GM21737 (cell line): ENCODE data around the gene ZNF48.
"Not testable (repeated sequence)": the region's sequence is repeated elsewhere in the genome, so short reads cannot be mapped to it uniquely, and the experiment has no call there.

Experiments used
- ATAC-seq: cut with Tn5 transposase; IDR thresholded peaks from one replicate; pipeline ENCODE4 v1.9.1; 2021; ENCODE audit warnings: mild to moderate bottlenecking, moderate library complexity; ENCODE audit not compliant: unreplicated experiment

The ZNF48 gene

DNA sequence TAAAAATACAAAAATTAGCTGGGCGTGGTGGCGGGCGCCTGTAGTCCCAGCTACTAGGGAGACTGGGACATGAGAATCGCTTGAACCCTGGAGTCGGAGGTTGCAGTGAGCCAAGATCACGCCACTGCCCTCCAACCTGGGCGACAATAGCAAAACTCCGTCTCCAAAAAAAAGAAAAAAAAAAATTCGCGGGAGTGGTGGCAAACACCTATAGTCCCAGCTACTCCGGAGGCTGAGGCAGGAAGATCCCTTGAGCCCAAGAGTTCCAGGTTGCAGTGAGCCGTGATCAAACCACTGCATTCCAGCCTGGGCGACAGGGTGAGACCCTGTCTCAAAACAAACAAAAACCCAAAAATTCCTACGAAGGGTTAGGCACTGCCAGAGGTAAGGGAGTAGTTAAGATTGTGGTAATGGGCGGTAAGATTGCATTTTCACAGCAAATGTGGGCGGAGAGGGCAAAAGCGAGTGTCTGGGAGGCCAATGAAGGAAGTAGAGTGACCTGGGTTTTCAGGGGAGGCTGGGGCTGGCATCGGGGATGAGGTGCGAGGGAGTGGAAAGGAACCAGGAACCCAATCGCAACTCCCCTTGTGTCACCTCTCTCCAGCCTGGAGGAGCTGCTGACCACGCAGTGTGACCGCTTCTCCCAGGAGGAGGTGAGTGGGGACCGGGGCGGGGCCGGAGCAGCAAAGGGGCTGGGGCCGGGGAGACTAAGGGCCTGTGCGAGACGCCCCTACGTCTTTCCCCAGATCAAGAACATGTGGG lies 18.0 kb upstream of the ZNF48 start:
- no peak for ATAC-seq

DNA sequence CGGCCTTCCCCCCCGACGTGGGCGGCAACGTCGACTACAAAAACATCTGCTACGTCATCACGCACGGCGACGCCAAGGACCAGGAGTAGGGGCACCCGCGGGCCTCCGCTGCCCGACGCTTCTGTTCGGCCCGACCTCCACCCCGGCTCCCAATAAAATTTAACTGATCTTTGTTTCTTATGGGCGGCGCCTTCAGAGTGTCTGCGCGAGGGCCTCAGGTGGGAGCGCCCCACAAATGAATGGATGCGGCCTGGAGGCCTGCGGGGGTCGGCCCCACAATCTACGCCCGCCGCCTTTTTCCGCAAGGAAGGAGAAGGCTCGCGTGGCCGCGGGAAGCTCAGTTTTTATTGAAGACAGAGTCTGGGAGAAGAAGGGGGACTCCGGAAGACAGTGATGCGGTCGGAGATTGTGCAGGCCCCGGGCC lies 17.4 kb upstream of the ZNF48 start:
- ATAC-seq: peak; percentile 31

DNA sequence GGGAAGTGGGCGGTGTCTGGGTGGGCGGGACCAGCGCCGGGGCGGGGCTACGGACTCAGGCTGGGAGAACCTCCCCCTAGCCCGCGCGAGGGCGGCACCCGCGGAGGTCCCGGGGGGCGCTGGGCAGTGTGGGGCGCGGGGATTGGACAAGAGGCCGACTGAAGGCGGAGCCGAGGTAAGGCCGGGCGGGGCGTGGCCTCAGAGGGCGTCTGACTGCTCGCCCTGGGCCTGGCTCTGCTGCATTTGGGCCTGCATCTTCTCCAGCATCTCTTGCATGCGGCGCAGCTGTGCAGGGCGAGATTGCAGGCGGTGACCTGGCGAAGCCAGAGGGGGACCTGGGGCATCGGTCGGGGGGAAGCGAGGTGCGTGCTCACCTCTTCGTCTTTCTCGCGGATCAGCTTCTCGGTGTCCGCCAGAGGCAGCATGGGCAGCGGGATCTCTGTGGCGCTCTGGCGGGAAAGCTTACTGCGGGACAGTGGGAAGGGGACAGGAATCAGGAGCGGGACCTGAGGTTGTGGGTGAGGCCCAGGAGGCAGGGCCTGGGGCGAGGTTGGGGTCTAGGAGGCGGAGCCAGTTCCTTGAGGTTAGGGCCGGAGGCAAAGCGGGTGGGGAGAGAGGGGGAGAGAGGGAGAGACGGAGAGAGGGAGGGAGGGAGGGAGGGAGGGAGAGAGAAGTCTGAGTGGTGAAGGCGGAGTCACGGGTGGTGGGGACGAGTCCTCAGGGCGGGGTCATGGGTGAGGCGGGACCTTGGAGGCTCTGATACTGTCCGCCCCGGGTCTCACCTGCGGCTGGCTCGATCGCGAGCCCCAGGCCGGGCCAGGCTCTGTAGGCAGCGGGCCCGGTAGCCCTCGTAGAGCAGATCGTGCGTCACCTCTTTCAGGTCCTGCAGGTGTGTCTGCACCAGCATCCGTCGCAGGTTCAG lies 16.7 kb upstream of the ZNF48 start:
- ATAC-seq: peak; percentile 80

- no peak for ATAC-seq
Observed at GRCh38 chr16:30379158-30379783, 15.9 kb upstream of the ZNF48 start.

- ATAC-seq: no peak
Observed at GRCh38 chr16:30380072-30380802, 15.0 kb upstream of the ZNF48 start.

GRCh38 chr16:30380803-30381208 lies 14.4 kb upstream of the ZNF48 start:
- no peak for ATAC-seq

- no peak for ATAC-seq
Observed at GRCh38 chr16:30381291-30382041, 13.8 kb upstream of the ZNF48 start.

DNA sequence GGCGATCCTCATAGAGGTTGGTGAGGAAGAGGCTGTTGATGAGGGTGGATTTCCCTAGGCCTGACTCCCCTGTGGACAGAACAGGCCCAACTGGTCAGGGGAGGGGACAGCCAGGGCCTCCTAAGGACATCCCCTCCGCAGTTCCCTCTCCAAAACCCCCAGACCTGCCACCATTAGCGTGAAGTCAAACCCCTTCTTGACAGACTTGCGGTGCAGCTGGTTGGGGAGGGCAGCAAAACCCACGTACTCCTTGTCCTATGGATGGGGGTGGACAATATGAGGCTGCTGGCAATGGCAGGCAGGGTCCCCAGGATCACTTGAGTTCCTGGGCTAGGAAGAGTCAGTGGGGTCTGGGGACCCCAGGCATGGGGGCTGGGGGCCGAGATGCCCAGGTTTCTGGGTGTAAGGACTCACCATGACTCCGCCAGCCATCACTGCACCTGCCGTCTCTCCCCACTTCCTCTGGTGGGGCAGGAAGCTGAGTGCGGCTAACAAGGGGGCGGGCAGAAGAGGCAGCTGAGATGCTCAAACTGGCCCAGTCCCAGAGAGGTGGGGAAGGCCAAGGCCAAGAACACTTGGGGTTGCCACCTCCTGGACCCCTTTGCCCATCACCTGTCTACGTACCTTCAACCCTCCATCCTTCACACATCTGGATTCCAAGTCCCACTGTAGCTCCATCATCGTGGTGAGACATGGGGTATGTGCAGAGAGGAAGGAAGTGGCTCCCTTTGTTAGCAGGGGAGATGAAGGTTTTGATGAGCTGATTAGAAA lies 12.9 kb upstream of the ZNF48 start, which contains the start of gene SEPTIN1:
TSS of gene SEPTIN1 (minus strand) at position 451 of the 771 bp plus-strand sequence. CDS start at position 432, 19 bp downstream.
- ATAC-seq: no peak

DNA sequence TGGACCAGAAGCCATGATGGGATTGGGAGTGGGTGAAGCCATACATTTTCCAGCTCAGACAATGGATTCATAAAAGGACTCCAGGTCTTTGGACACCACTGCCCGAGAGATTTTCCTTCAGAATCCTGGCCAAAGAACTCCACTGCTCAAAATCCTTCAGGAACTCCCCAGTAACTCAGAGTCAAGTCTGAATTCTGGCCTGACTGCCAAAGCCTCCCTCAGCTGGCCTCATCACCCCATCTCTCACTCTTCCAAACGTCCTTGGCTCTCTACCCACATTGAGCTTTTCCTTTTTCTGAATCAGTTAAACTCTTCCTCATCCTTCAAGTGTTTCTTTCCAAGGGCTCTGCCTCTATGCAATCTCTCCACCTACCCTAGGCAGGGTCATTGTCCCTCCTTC lies 11.7 kb upstream of the ZNF48 start:
- ATAC-seq: no peak

DNA sequence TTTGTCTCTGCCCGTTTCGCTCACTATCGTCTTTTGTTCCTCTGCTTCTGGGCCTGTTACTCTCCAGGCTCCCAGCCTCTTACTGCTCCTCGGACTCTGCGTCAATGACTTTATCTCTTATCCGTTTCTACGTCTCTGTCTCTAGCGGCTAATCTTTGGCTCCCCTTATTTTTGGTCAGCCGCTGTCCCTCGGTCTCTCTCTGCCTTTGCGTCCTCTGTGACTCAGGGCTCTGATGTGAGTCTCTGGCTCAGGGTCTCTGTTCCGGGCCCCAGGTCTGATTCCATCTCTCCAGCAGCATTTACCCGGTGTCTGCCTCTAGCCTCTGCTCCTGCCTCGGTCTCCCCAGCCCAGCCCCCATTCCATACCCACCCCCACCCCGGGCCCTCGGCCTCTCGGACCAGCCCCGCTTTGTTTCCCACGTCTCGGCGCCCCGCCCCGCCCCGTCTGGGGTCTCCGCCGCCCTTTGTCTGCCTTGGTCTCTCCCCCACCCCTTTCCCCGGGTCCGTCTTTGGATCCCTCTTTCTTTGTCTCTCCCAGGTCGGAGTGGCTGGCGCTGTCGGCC lies 547 bp upstream of the ZNF48 start:
- ATAC-seq: no peak

DNA sequence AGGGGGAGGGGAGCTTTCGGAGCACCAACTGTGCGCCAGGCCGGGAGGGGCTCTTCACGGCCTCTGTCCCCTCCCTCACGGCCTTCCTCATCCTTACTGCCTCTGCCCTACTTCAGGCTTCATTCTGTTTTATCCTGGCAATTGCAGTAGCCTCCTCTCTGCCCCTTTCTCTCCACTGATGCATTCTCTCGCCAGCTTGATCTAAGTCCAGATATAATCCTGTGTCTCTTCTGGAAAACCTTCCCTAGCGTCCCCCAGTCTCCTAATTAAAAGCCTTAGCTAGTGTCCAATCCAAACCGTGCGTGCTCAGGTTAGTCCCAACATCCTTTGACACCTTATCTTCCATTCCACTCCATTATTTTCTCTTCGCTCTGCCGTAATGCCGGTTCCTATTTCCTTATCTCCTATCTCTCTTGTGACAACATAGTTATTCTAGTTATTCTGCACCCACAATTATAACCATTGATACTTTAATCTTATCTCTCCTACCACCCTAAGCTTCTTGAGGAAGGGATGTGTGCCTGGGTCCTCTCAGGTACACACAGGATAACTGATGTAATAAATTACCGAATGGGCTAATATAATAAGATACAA lies 869 bp downstream of the ZNF48 start:
- ATAC-seq: no peak

DNA sequence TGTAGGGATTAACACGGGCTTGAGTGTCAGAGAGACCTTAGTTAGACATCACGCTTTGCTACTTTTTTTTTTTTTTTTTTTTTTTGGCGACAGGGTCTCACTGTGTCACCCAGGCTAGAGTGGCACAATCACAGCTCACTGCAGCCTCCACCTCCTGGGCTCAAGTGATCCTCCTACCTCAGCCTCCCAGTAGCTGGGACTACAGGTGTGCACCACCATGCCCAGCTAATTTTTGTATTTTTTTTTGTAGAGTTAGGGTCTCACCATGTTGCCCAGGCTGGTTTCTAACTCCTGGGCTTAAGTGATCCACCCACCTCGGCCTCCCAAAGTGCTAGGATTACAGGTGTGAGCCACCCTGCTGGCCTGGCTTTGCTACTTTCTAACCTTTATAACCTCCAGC lies 1.4 kb downstream of the ZNF48 start:
- not testable (repeated sequence) for ATAC-seq

- no peak for ATAC-seq
Observed at GRCh38 chr16:30397056-30397455, 1.8 kb downstream of the ZNF48 start.

- no peak for ATAC-seq
Observed at GRCh38 chr16:30397776-30398660, 2.8 kb downstream of the ZNF48 start.

DNA sequence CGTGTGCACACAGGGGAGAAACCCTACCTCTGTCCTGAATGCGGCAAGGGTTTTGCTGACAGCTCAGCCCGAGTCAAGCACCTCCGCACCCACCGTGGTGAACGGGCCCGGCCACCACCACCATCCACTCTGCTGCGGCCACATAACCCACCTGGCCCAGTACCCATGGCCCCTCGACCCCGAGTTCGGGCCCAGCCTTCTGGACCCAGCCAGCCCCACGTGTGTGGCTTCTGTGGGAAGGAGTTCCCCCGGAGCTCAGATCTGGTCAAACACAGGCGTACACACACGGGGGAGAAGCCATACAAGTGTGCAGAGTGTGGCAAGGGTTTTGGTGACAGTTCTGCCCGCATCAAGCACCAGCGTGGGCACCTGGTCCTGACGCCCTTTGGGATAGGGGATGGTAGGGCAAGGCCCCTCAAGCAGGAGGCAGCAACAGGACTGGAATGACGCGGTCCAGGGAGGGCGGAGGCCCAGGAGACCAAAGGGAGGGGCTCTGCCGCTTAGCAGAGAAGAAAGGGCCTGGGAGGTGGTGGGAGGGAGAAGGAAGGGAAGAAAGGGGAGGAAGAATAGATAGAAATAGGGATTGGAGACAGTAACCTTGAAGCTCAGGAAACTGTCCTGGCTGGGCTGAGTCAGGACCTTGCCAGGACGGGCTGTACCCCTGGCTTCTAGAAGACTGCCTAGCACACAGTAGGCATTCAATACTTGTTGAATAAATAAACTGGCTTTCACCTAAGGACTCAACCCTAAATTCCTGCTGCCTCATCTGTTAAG lies 3.6 kb downstream of the ZNF48 start:
- ATAC-seq: no peak

- no peak for ATAC-seq
Observed at GRCh38 chr16:30399435-30400186, 4.4 kb downstream of the ZNF48 start.
